GM19025 (cell line): ENCODE results near the gene PIAS1.
"Not testable (repeated sequence)": the region's sequence is repeated elsewhere in the genome, so short reads cannot be mapped to it uniquely, and the experiment has no call there.

Source experiments
- ATAC-seq: cut with Tn5 transposase; IDR thresholded peaks from one replicate; pipeline ENCODE4 v1.9.1; 2021; ENCODE audit warnings: mild to moderate bottlenecking, low read depth, moderate library complexity; ENCODE audit not compliant: unreplicated experiment

The PIAS1 gene

DNA sequence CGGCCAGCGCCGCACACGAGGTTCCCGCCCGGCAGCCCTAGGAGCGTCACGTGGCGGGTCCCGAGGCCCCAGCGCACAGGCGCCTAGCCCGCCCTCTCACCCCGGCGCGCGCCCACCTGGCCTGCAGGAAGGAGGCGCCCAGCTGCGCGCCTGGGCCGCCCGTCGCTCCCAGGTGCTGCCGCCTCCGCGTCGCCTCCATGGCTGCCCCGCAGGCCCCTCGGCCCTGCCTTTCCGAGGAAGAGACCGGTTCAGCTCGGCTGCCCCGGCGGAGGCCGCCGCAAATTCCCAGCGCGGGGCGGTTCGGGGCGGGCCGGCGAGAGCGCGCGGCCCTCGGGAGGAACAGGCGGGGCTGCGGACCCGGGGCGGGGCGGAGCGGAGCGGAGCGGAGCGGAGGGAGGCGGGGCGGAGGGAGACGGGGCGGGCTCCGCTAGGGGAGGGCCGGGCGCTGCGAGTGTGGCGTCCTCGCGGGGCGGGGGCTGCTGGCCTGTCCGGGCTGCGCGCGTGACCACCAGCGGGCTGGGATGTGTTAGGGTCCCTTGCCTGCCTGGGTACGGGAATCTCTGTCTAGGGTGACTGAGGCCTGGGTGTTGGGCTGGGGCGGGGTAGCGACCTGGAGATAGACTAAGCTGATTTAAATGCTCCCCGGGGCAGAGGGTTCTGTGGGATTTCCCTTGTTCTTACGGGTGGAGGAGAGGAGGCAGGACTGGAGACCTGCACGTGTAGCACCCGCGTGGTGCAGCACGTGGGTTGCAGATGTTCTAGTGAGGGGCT, 175.5 kb downstream of the PIAS1 start, which contains the start of gene CLN6:
Gene CLN6 (minus strand): TSS at position 343 of the 771 bp plus-strand sequence. CDS start 144 bp downstream, at position 199.
- peak; percentile 77 for ATAC-seq

DNA sequence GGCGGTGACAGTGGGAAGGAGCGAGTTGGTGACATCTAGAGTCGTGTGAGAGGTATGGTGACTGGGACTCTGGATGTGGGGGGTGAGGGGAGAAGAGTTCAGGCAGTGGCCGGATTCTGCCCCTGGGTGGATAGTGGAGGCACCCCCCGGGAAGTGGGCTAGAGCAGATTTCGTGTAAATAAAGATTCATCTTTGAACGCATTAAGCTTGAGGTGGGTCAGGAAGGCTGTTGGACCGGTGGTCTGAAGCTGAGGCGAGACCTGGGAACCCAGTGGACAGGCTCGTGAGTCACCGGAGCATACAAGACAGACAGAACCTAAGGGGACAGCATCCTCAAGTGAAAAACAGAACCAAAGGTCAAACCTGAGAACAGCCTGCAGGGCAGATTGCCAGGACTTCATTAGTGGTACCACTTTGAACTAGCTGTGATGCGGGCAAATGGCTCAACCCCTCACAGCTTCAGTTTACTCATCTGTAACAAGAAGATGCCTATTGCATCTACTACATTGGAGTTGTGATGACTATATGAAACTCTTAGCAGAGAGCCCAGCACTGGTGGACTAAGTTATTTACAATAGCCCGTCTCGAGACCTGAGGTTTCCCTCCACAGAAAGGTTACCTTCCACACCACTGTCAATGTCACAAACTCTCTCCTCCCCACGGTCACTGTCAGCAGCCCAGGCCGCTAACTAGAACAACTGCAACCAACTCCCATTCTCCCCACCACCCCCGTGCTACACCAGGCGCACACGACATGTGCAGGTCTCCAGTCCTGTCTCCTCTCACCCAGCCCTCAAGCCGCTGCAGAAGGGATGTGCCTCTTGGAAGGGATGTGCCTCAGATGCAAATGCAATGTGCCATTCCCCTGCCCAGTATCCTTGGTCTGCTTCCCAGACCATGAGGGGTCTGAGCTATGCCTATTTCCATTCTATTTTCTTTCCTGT, 176.3 kb downstream of the PIAS1 start:
- no peak for ATAC-seq

DNA sequence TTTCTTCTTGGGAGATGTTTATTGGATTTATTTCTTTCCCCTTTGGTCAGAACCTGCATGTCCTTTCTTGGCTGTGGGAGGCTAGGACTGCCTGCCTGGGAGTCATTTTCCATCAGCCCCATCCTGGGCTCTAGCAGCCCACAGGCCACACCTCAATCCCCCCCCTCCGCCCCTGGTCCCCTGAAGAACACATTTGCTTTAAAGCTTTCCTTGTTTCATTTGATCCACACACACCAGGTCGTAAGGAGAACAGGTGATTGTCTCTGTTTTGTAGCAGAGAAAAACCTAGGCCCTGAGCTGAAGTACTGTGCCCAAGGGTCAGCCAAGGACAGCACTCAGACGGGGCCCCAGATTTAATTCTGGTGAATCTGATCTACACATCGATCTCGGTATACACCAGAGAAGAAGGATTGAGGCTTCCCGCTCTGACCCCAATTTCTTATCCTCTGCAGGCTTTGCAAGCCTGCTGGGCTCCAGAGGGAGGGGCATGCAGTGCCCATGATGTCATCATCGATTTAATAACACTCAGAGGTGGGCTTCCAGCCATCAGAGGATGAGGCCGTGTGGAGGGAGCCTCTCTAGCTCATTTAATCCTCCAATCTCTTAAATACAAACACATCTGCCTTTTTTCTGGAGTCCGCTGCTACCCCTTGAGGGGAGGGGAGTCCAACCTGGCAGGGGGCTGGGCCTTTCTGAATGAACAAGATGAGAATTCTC, 177.1 kb downstream of the PIAS1 start:
- no peak for ATAC-seq

DNA sequence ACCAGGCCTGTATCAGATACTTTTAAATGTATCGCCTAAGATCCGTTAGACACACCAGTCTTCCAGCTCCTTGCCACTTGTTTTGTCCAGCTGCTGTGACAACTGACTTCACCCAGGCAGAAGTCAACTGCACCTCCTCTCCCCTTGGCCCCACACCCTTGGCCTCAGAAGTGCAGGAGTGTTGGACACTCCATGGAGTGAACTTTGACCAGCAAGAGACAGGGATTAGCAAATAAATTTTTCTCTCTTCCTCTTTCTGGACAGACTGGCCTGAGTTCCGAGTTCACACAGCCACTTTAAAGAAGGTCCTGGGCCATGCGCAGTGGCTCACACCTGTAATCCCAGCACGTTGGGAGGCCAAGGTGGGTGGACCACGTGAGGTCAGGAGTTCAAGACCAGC, 178.3 kb downstream of the PIAS1 start:
- ATAC-seq: no peak

DNA sequence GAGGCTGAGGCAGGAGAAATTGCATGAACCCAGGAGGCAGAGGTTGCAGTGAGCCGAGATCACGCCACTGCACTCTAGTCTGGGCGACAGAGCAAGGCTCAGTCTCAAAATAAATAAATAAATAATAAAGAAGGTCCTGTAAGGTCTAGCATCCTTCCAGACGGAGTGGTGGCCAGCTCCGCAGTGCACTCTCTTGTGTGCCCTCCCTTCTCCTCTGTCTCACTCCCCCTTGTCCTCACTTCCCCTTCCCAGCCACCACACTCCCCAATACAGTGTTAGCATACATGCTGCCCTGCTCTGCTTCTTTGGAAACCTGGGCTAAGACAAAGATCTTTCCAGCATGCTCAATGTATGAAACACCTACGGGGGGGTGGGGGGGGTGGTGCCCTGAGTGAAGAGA, 178.8 kb downstream of the PIAS1 start:
- no peak for ATAC-seq

DNA sequence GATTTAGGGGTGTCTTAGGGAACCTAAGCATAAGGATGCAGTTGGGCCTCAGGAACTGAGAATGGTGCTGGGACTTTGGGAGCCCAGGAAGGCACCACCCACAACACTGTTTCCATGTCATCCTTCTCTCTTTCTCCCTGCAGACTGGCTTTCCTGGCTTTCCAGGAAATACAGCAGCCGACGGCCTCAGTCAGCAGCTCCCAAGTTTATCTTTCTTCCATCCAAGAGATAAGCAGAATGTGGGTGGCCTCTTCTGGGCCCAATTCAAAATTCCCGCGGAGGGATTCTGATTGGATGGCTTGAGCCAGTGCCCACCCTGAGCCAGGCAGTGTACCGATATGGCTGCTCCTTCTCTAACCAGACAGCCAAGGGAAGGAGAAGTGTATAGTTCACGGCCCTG, 179.9 kb downstream of the PIAS1 start:
- ATAC-seq: no peak

DNA sequence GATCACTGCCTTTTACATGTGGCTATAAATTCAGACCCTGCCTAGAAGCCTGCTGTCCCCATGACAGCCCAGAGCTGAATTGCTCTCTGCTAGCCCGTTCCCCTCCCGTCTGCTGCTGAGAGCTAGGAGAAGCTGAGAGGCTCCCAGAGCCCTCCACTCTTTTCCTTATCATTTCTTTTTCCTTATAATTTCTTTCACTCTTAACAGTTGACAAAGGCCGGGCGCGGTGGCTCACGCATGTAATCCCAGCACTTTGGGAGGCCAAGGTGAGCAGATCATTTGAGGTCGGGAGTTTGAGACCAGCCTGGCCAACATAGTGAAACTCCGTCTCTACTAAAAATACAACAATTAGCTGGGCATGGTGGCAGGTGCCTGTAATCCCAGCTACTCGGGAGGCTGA, 180.4 kb downstream of the PIAS1 start:
- ATAC-seq: not testable (repeated sequence)

DNA sequence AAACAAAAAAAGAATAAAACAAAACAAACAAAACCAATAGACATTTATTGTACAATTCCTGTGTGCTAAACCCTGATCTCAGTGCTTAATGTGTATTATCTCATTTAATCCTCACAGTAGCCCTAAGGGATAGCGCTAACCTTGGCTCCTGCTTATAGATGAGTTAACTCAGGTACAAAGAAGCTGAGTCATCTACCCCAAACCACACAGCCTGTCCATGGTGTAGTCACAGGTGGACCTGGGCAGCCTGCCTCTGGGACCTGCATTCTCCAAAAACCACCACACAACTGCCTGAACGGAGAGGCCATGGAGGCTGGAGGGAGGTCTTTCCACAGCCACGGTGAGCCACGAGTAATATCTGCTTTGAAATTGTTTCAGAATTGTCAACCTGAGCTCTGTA, 180.9 kb downstream of the PIAS1 start:
- ATAC-seq: no peak

DNA sequence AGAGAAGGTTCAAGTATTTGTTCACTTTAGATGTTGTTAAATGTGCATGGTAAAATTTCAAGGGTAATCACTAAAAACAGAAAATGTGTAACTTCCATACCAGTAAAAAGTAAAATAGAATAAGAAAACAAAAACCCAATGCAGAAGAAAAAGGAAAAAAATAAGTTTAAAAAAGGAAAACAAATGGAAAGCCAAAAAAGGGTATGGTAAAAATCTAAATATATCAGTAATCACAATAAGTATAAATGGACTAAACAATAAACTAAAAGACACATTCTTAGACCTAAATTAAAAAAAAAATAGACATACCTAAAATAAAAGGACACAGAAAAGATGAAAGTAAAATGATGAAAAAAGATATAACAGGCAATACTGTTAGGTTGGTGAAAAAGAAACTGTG, 184.9 kb downstream of the PIAS1 start:
- ATAC-seq: no peak

DNA sequence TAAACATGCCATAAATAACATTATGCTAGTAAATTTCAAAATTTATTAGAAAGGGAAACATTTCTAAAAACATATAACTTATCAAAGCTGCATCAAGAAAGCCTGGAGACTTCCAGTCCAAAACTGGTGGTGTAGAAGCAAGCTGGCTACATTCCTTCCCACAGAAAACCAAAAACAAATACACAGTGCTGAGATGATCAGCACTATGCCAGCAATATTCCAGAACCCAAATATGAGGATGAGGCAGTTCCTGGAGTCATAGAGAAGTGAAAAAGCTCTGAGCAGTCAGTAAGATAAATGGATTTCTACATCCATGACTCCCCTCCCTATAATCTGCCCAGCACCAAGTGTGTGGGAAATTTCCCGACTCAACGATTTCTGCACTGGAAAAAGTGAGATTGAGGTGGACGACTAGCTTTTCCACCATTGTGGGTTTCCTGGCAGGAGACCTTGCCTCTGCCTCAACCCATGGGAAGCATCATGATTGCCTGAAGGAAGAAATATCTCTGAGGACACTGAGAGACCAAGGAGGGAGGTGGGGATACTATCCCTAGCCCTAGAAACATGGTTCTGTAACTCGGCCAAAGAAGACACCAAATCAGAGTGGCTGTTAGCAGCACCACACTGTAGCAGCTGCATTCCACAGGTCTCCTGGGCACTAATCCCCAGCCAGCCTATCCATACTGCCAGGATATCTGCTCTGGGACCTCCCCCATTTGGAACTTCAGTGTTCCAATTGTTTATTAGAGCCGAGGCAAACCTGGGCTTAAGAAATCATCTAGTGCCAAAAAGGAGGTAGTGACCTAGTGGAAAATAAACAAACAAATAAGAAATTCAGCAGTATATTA, 187.2 kb downstream of the PIAS1 start:
- ATAC-seq: no peak
